Measurements from ENCODE around the gene REL.
"Not testable (repeated sequence)": the region's sequence is repeated elsewhere in the genome, so short reads cannot be mapped to it uniquely, and the experiment has no call there.

The REL gene

GRCh38 chr2:60847854-60848253 lies 33.5 kb upstream of the REL start:
- H3K9me3 ChIP-seq (ENCODE audit: insufficient read depth, low read depth, low read length): no peaks in the 10 kb centered on the region
- 97% methylated on average over 6 of the region's 6 CpGs for WGBS
- peaks cover 9% of the 10 kb centered on the region for H3K27me3 ChIP-seq (ENCODE audit: insufficient read depth, low read length)
- no peak overlapping the region for H3K9ac ChIP-seq (ENCODE audit: low read depth, low read length)
- H3K36me3 ChIP-seq (ENCODE audit: insufficient read depth, low read length): no peaks in the 10 kb centered on the region
- no peak overlapping the region for H3K27ac ChIP-seq (ENCODE audit: low read depth, low read length)
- no peaks in the 10 kb centered on the region for H3K4me1 ChIP-seq (ENCODE audit: insufficient read depth, low read length)
- no peak overlapping the region for H3K4me3 ChIP-seq (ENCODE audit: low read length)

GRCh38 chr2:60849187-60849586 lies 32.2 kb upstream of the REL start:
- WGBS: 95% methylated on average over 3 of the region's 3 CpGs
- no peak overlapping the region for H3K9ac ChIP-seq (ENCODE audit: low read depth, low read length)
- no peaks in the 10 kb centered on the region for H3K4me1 ChIP-seq (ENCODE audit: insufficient read depth, low read length)
- H3K9me3 ChIP-seq (ENCODE audit: insufficient read depth, low read depth, low read length): no peaks in the 10 kb centered on the region
- H3K4me3 ChIP-seq (ENCODE audit: low read length): no peak overlapping the region
- H3K27me3 ChIP-seq (ENCODE audit: insufficient read depth, low read length): no peaks in the 10 kb centered on the region
- no peaks in the 10 kb centered on the region for H3K36me3 ChIP-seq (ENCODE audit: insufficient read depth, low read length)
- H3K27ac ChIP-seq (ENCODE audit: low read depth, low read length): no peak overlapping the region

- no peaks in the 10 kb centered on the region for H3K27me3 ChIP-seq (ENCODE audit: insufficient read depth, low read length)
- no peak overlapping the region for H3K9ac ChIP-seq (ENCODE audit: low read depth, low read length)
- H3K9me3 ChIP-seq (ENCODE audit: insufficient read depth, low read depth, low read length): no peaks in the 10 kb centered on the region
- H3K36me3 ChIP-seq (ENCODE audit: insufficient read depth, low read length): no peaks in the 10 kb centered on the region
- 93% methylated on average over 7 of the region's 8 CpGs for WGBS
- no peaks in the 10 kb centered on the region for H3K4me1 ChIP-seq (ENCODE audit: insufficient read depth, low read length)
- H3K27ac ChIP-seq (ENCODE audit: low read depth, low read length): no peak overlapping the region
- no peak overlapping the region for H3K4me3 ChIP-seq (ENCODE audit: low read length)
Observed at GRCh38 chr2:60852282-60852860, 29.0 kb upstream of the REL start.

- Histone ChIP-seq H3K4me1 (ENCODE audit: insufficient read depth, low read length) (no peaks in the 10 kb centered on the region), H3K9ac (ENCODE audit: low read depth, low read length) (no peak overlapping the region), H3K9me3 (ENCODE audit: insufficient read depth, low read depth, low read length) (no peaks in the 10 kb centered on the region), H3K4me3 (ENCODE audit: low read length) (no peak overlapping the region), H3K27me3 (ENCODE audit: insufficient read depth, low read length) (no peaks in the 10 kb centered on the region; the same call in 1 of the 2 replicates), H3K36me3 (ENCODE audit: insufficient read depth, low read length) (no peaks in the 10 kb centered on the region), H3K27ac (ENCODE audit: low read depth, low read length) (no peak overlapping the region)
- WGBS: 91% methylated on average over 2 of the region's 2 CpGs
Observed at GRCh38 chr2:60853531-60853930, 27.8 kb upstream of the REL start.

- H3K27me3 ChIP-seq (ENCODE audit: insufficient read depth, low read length): no peaks in the 10 kb centered on the region; the same call in 1 of the 2 replicates
- no peaks in the 10 kb centered on the region for H3K36me3 ChIP-seq (ENCODE audit: insufficient read depth, low read length)
- no peak overlapping the region for H3K27ac ChIP-seq (ENCODE audit: low read depth, low read length)
- H3K9ac ChIP-seq (ENCODE audit: low read depth, low read length): no peak overlapping the region
- no peak overlapping the region for H3K4me3 ChIP-seq (ENCODE audit: low read length)
- no peaks in the 10 kb centered on the region for H3K4me1 ChIP-seq (ENCODE audit: insufficient read depth, low read length)
- H3K9me3 ChIP-seq (ENCODE audit: insufficient read depth, low read depth, low read length): no peaks in the 10 kb centered on the region
- WGBS: 88% methylated on average over 3 of the region's 5 CpGs
Observed at GRCh38 chr2:60855989-60856669, 25.2 kb upstream of the REL start.

DNA sequence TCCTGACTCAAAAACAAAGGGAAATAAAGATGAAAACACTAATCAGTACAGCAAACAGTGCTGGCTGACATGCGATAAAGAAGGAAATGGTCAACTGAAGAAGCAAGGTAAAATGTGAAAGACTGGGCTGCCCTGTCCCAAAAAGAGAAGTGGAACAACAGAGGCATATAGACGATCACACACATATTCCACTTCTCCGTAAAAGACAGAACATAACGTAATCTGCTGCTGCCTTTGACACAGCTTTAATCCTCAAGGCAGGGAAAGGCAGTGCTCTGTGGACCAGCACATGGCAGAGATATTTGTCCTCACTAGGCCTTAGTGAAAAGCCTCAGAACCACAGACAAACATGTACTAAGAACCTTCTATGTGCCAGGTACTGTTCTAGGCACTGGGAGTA lies 24.3 kb upstream of the REL start:
- H3K36me3 ChIP-seq (ENCODE audit: insufficient read depth, low read length): no peaks in the 10 kb centered on the region
- H3K27me3 ChIP-seq (ENCODE audit: insufficient read depth, low read length): no peaks in the 10 kb centered on the region; the same call in 1 of the 2 replicates
- no peaks in the 10 kb centered on the region for H3K9me3 ChIP-seq (ENCODE audit: insufficient read depth, low read depth, low read length)
- 96% methylated on average over 4 of the region's 4 CpGs for WGBS
- no peaks in the 10 kb centered on the region for H3K4me1 ChIP-seq (ENCODE audit: insufficient read depth, low read length)
- no peak overlapping the region for H3K4me3 ChIP-seq (ENCODE audit: low read length)
- no peak overlapping the region for H3K27ac ChIP-seq (ENCODE audit: low read depth, low read length)
- no peak overlapping the region for H3K9ac ChIP-seq (ENCODE audit: low read depth, low read length)

- H3K27me3 ChIP-seq (ENCODE audit: insufficient read depth, low read length): no peaks in the 10 kb centered on the region; the same call in 1 of the 2 replicates
- H3K27ac ChIP-seq (ENCODE audit: low read depth, low read length): no peak overlapping the region
- H3K4me1 ChIP-seq (ENCODE audit: insufficient read depth, low read length): no peaks in the 10 kb centered on the region
- H3K9ac ChIP-seq (ENCODE audit: low read depth, low read length): no peak overlapping the region
- H3K9me3 ChIP-seq (ENCODE audit: insufficient read depth, low read depth, low read length): no peaks in the 10 kb centered on the region
- WGBS: 96% methylated on average over 3 of the region's 3 CpGs
- no peak overlapping the region for H3K4me3 ChIP-seq (ENCODE audit: low read length)
- H3K36me3 ChIP-seq (ENCODE audit: insufficient read depth, low read length): no peaks in the 10 kb centered on the region
Observed at GRCh38 chr2:60858897-60859311, 22.5 kb upstream of the REL start.

- no peaks in the 10 kb centered on the region for H3K4me1 ChIP-seq (ENCODE audit: insufficient read depth, low read length)
- H3K4me3 ChIP-seq (ENCODE audit: low read length): no peak overlapping the region
- no peak overlapping the region for H3K9ac ChIP-seq (ENCODE audit: low read depth, low read length)
- H3K9me3 ChIP-seq (ENCODE audit: insufficient read depth, low read depth, low read length): no peaks in the 10 kb centered on the region
- WGBS: 95% methylated on average over 5 of the region's 5 CpGs
- H3K36me3 ChIP-seq (ENCODE audit: insufficient read depth, low read length): no peaks in the 10 kb centered on the region
- H3K27ac ChIP-seq (ENCODE audit: low read depth, low read length): no peak overlapping the region
- H3K27me3 ChIP-seq (ENCODE audit: insufficient read depth, low read length): no peaks in the 10 kb centered on the region; the same call in 1 of the 2 replicates
Observed at GRCh38 chr2:60861736-60862135, 19.6 kb upstream of the REL start.

DNA sequence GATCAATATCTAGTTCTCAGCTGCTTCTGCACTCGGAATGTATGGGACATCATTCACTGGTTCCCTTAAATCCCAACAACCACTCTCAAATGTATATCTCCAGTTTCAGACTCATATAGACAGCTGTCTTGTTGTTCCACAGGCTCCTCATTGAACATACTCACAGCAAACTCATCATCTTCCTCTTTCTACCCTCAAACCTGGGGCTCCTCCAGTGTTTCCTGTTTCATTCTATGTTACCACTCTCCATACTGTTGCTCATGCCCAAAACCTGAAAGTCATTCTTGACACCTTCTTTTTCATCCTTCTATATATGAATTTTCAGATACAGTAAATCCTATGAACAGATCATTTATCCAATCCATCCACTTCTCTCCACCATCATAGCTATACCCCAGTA lies 18.7 kb upstream of the REL start:
- Histone ChIP-seq H3K36me3 (ENCODE audit: insufficient read depth, low read length) (no peaks in the 10 kb centered on the region), H3K27me3 (ENCODE audit: insufficient read depth, low read length) (no peaks in the 10 kb centered on the region; the same call in 1 of the 2 replicates), H3K4me1 (ENCODE audit: insufficient read depth, low read length) (no peaks in the 10 kb centered on the region), H3K27ac (ENCODE audit: low read depth, low read length) (no peak overlapping the region), H3K9ac (ENCODE audit: low read depth, low read length) (no peak overlapping the region), H3K4me3 (ENCODE audit: low read length) (no peak overlapping the region), H3K9me3 (ENCODE audit: insufficient read depth, low read depth, low read length) (no peaks in the 10 kb centered on the region)
- WGBS: 92% methylated on average over 1 of the region's 1 CpG

DNA sequence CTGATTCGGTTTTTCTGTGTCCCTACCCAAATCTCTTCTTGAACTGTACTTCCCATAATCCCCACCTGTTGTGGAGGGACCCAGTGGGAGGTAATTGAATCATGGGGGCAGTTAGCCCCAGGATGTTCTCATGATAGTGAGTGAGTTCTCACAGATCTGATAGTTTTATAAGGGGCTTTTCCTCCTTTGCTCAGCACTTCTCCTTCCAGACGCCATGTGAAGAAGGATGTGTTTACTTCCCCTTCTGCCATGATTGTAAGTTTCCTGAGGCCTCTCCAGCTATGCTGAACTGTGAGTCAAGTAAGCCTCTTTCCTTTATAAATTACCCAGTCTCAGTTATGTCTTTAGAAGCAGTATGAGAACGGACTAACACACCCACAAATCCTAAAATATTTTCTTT lies 16.0 kb upstream of the REL start:
- not testable (repeated sequence) for H3K27me3 ChIP-seq (ENCODE audit: insufficient read depth, low read length); H3K9me3 ChIP-seq (ENCODE audit: insufficient read depth, low read depth, low read length); H3K4me3 ChIP-seq (ENCODE audit: low read length); H3K9ac ChIP-seq (ENCODE audit: low read depth, low read length); H3K36me3 ChIP-seq (ENCODE audit: insufficient read depth, low read length); H3K27ac ChIP-seq (ENCODE audit: low read depth, low read length); H3K4me1 ChIP-seq (ENCODE audit: insufficient read depth, low read length)
- 70% methylated on average over 2 of the region's 3 CpGs for WGBS

GRCh38 chr2:60867007-60867406 lies 14.4 kb upstream of the REL start:
- WGBS: 84% methylated on average over 3 of the region's 3 CpGs
- Histone ChIP-seq H3K9me3 (ENCODE audit: insufficient read depth, low read depth, low read length) (no peaks in the 10 kb centered on the region), H3K27me3 (ENCODE audit: insufficient read depth, low read length) (no peaks in the 10 kb centered on the region), H3K27ac (ENCODE audit: low read depth, low read length) (no peak overlapping the region), H3K36me3 (ENCODE audit: insufficient read depth, low read length) (no peaks in the 10 kb centered on the region), H3K4me1 (ENCODE audit: insufficient read depth, low read length) (no peaks in the 10 kb centered on the region), H3K9ac (ENCODE audit: low read depth, low read length) (no peak overlapping the region), H3K4me3 (ENCODE audit: low read length) (no peak overlapping the region)
